Cardiac atrium fibroblast (primary cell): ENCODE data around the gene SRPX. TPM values are rescaled to one million over a fixed set of nuclear protein-coding genes. Genes with fewer than 3 reads are reported as not detected.

ENCODE experiments used
- total RNA-seq: library from RNA; depleted of rRNA; stranded (reverse); fragments of >200 nt; gene quantifications from 2 replicates; pipeline ENCODE4 v1.2.3, GENCODE V29; 2015

The SRPX gene
- total RNA-seq, result 1,167 and 1,799 TPM in 2 replicates

GRCh38 chrX:38220415-38221390 lies at the start of gene SRPX:
TSS of gene SRPX (minus strand) at chrX:38220871. CDS start at chrX:38220792, 79 bp downstream.

Other genes starting within 250 kb of the SRPX start
- not detected in 2 replicates for gene SYTL5, start 214.3 kb downstream of the SRPX start, total RNA-seq
- 5.7 and 7.4 TPM in 2 replicates for gene RPGR, start 106.6 kb upstream of the SRPX start, total RNA-seq
- gene OTC, start 131.7 kb upstream of the SRPX start, total RNA-seq, result not detected in 2 replicates